Measurements from ENCODE around the gene PARD3.

- TF ChIP-seq CTCF (IDR thresholded peaks at IDR 0.05) = no peak
- no peak for TF ChIP-seq POLR2A (IDR thresholded peaks at IDR 0.05)
These were observed 693.1 kb downstream of the PARD3 start for GRCh38 chr10:34121781-34122622.

Data from Peyer's patch (tissue), 4 donors.